K562 (cell line): ENCODE measurements around the gene MCM5. TPM values are rescaled to one million over a fixed set of nuclear protein-coding genes. Genes with fewer than 3 reads are reported as not detected.

Experiments
- ATAC-seq: fragments of 200-7000 bp; cut with Tn5 transposase; 3 replicates; pipeline ENCODE4 v1.9.1; 2020; ENCODE audit warnings: moderate library complexity
- BruUV-seq: library from RNA; stranded (reverse); fragments of 400-500 nt; replicated peaks from 2 replicates; lab custom pipeline; 2021; lab: Mats Ljungman, UMichigan
- CTCF ChIA-PET: fragments of 300-600 bp; formaldehyde crosslinking; extraction: SDS; loops from one replicate; lab custom pipeline; 2021; ENCODE audit warnings: low intra/inter-chr PET ratio; lab: Yijun Ruan, JAX
- POLR2A ChIA-PET: fragments of 300-600, 350-650 bp; sonication (Branson Sonifier 250); formaldehyde crosslinking; extraction: SDS; loops from one replicate; lab custom pipeline; 2021; ENCODE audit warnings: antibody characterized with exemption, inconsistent platforms; lab: Yijun Ruan, JAX
- DNase-seq, 4 experiments: peaks; one replicate each; pipeline versions ENCODE4 v3.0.0 to v3.0.0-alpha.2; 2011 to 2018; ENCODE audit warnings: low spot score in 3 of 4, mixed read lengths in 3 of 4; ENCODE audit errors: extremely low read depth in 1 of 4
- FAIRE-seq: peaks from 2 replicates; lab custom pipeline; 2011; peaks lifted over from hg19 to GRCh38; lab: Jason Lieb, UNC
- H2AFZ ChIP-seq: 2 replicates; pipeline ENCODE4 v1.6.0; 2011; ENCODE audit warnings: low read depth, low read length, control low read depth, inconsistent platforms
- H3K27ac ChIP-seq: fragments of 200-600 bp; 3 replicates; pipeline ENCODE4 v1.8.0; 2011; ENCODE audit warnings: low read depth, mild to moderate bottlenecking, control low read depth, inconsistent platforms, low read length, moderate library complexity, mixed read lengths; ENCODE audit errors: extremely low read depth
- H3K27me3 ChIP-seq, 2 experiments: fragments of 300-600 bp in 1 of 2; 2 replicates in 1 of 2; 3 replicates in 1 of 2; pipeline versions ENCODE4 v1.6.0 to v1.8.0; 2011; ENCODE audit warnings: inconsistent platforms in 2 of 2, low read length in 2 of 2, mild to moderate bottlenecking in 1 of 2, mixed read lengths in 1 of 2, moderate library complexity in 1 of 2; ENCODE audit not compliant: control insufficient read depth in 2 of 2, insufficient read depth in 2 of 2
- H3K36me3 ChIP-seq: fragments of 300-600 bp; 3 replicates; pipeline ENCODE4 v1.8.0; 2011; ENCODE audit warnings: mild to moderate bottlenecking, low read length, inconsistent platforms; ENCODE audit not compliant: control insufficient read depth, insufficient read depth
- H3K4me1 ChIP-seq, 2 experiments: fragments of 200-600 bp in 1 of 2; replicated peaks in 1 of 2; 2 replicates in 1 of 2; 3 replicates in 1 of 2; pipeline versions ENCODE4 v1.5.1 to v1.8.0; 2011; ENCODE audit warnings: inconsistent platforms in 2 of 2, low read length in 2 of 2, mild to moderate bottlenecking in 1 of 2, mixed read lengths in 1 of 2, moderate library complexity in 1 of 2; ENCODE audit not compliant: control insufficient read depth in 2 of 2, insufficient read depth in 2 of 2
- H3K4me2 ChIP-seq: 2 replicates; pipeline ENCODE4 v1.6.1; 2011; ENCODE audit warnings: low read length, control low read depth, inconsistent platforms, mixed read lengths; ENCODE audit not compliant: insufficient read depth
- H3K4me3 ChIP-seq: fragments of 200-600 bp; sonication (generic), shearing (Covaris generic); 2 replicates; pipeline ENCODE4 v1.5.1; 2016; ENCODE audit warnings: control low read depth, inconsistent platforms
- H3K79me2 ChIP-seq: fragments of 200-600 bp; 3 replicates; pipeline ENCODE4 v1.8.0; 2011; ENCODE audit warnings: low read length, inconsistent platforms; ENCODE audit not compliant: control insufficient read depth, insufficient read depth
- H3K9ac ChIP-seq, 2 experiments: 2 replicates each; pipeline versions ENCODE4 v1.6.0 to v1.6.1; 2011; ENCODE audit warnings: low read depth in 2 of 2, low read length in 2 of 2, control low read depth in 1 of 2, inconsistent platforms in 1 of 2, mild to moderate bottlenecking in 1 of 2, mixed read lengths in 1 of 2; ENCODE audit not compliant: insufficient read depth in 1 of 2
- H3K9me1 ChIP-seq: one replicate; pipeline ENCODE4 v1.6.0; 2011; ENCODE audit warnings: inconsistent platforms, mild to moderate bottlenecking, low read length, moderate library complexity; ENCODE audit not compliant: control insufficient read depth, insufficient read depth
- H3K9me3 ChIP-seq: replicated peaks from 2 replicates; pipeline ENCODE4 v1.5.1; 2011; ENCODE audit warnings: low read depth, low read length, inconsistent platforms; ENCODE audit not compliant: control insufficient read depth, insufficient read depth
- H4K20me1 ChIP-seq: replicated peaks from 2 replicates; pipeline ENCODE4 v1.6.1; 2011; ENCODE audit warnings: low read length, inconsistent platforms, mixed read lengths; ENCODE audit not compliant: control insufficient read depth, insufficient read depth
- ADNP ChIP-seq: fragments of 200-800 bp; sonication (Bioruptor generic); IDR thresholded peaks from 2 replicates; pipeline ENCODE4 v1.6.1; 2016; ENCODE audit warnings: missing genetic modification characterization, missing compliant biosample characterization
- PHTF2 ChIP-seq: fragments of 250-450 bp; sonication (Bioruptor Pico); IDR thresholded peaks from 2 replicates; pipeline ENCODE4 v1.5.0; 2021; ENCODE audit warnings: mild to moderate bottlenecking
- TCFL5 ChIP-seq: fragments of 250-450 bp; sonication (Bioruptor Pico); conservative IDR thresholded peaks from 2 replicates; pipeline ENCODE4 v1.6.1; 2021; ENCODE audit warnings: mild to moderate bottlenecking, moderate library complexity, matching md5 sums
- TEAD2 ChIP-seq: fragments of 450-650 bp; IDR thresholded peaks from 2 replicates; pipeline ENCODE4 v1.6.1; 2016; ENCODE audit warnings: missing genetic modification characterization, control low read depth, missing compliant biosample characterization
- TRIM28 ChIP-seq: fragments of 450-650 bp; IDR thresholded peaks from 2 replicates; pipeline ENCODE4 v1.6.1; 2017
- ZBTB17 ChIP-seq: fragments of 450-650 bp; formaldehyde crosslinking; IDR thresholded peaks from 2 replicates; pipeline ENCODE4 v1.4.0; 2020; ENCODE audit warnings: mild to moderate bottlenecking
- ZNF324 ChIP-seq: fragments of 250-450 bp; sonication (Bioruptor Pico); IDR thresholded peaks from 2 replicates; pipeline ENCODE4 v1.4.0; 2020; ENCODE audit warnings: mild to moderate bottlenecking
- WGBS: fragments of 100-300 bp; shearing (Covaris generic); methylation state at CpG from one replicate; pipeline ENCODE4 v1.1.6; 2016; ENCODE audit warnings: low coverage, mixed read lengths; ENCODE audit not compliant: insufficient coverage; ENCODE audit errors: missing lambda C conversion rate; 5-methylcytosine and 5-hydroxymethylcytosine counted together
- in situ Hi-C: fragments of 300-500 bp; cut with MboI; formaldehyde crosslinking; loops from 4 replicates; pipeline ENCODE4 v1.15.0; 2018; ENCODE audit warnings: inconsistent platforms, mixed read lengths
- intact Hi-C: fragments of 100-400 bp; cut with micrococcal nuclease; formaldehyde crosslinking; loops from 2 replicates; pipeline ENCODE4 v1.14.2; 2022
- polyA plus RNA-seq, 8 experiments: library from polyadenylated mRNA; depleted of rRNA in 4 of 8; stranded (reverse) in 5 of 8; unstranded in 3 of 8; fragments of >200 nt; fragmentation: Nextera tagmentation in 2 of 8; fragmentation: Illumina TruSeq in 1 of 8; extraction: Ambion mirVana in 2 of 8; extraction: Trizol in 1 of 8; gene quantifications; 2 replicates each; pipeline versions ENCODE4 v1.2.1 to v1.2.3, GENCODE V29; 2011 to 2014; ENCODE audit warnings: inconsistent platforms in 1 of 8, missing spikeins in 1 of 8
- total RNA-seq, 7 experiments: library from RNA; depleted of rRNA in 6 of 7; stranded (reverse); fragments of >200 nt in 6 of 7; fragmentation: Illumina TruSeq in 2 of 7; extraction: Trizol in 2 of 7; gene quantifications; 2 replicates each; pipeline versions ENCODE4 v1.2.1 to v1.2.3, GENCODE V29; 2011 to 2021; ENCODE audit warnings: low replicate concordance in 1 of 7
- TF ChIP-seq, protein P1 (sequence below): fragments of 250-450 bp; sonication (Bioruptor Pico); IDR thresholded peaks from 2 replicates; pipeline ENCODE4 v1.6.1; 2021; ENCODE audit warnings: mild to moderate bottlenecking

Gene MCM5
- total and polyA plus RNA-seq, 9 of the 15 experiments (the other 6 are each of a cell fraction or from before 2014, with no cell fraction given): 5.6 to 180 (median 66.1) TPM

DNA sequence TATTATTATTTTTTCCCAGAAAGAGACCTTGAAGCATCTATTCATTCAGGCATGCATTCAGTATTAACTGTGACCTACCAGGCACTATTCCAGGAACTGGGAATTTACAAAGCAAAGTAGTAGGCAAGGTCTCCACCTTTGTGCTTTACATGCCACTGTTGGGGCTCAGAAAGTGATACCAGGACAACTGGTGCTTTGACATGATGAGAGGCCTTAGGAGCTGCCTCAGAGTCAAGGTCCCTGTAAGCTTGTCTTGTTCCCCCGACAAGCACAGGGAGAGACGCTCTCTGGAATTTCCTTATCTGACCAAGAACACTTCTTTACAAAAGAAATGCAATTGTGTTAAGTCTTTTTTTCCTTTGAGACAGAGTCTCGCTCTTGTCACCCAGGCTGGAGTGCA lies 21.3 kb upstream of the MCM5 start:
- intact Hi-C loops (no loop called here), in situ Hi-C loops (no loop called here)
- H4K20me1 ChIP-seq: no peaks in the 10 kb centered on the region
- no peaks in the 10 kb centered on the region for H3K9me3 ChIP-seq
- DNase-seq: no peak
- H3K4me1 ChIP-seq: peaks cover 20 to 24% of the 10 kb centered on the region in 2 experiments
- TF ChIP-seq ADNP (tag): no peak
- TF ChIP-seq, all 486 proteins: peak for 0
- no peaks in the 10 kb centered on the region for H3K27me3 ChIP-seq
- FAIRE-seq: no peak
- no peak for ATAC-seq
- 69% methylated on average over 3 of the region's 3 CpGs for WGBS
- no peak overlapping the region for H3K4me3 ChIP-seq
- H3K9me1 ChIP-seq: no peaks in the 10 kb centered on the region
- ChIA-PET POLR2A (interaction anchor here (0.9 kb wide), 1 partner anchor 8 kb away, joined by 3 read pairs; no protein-coding TSS in a partner anchor), CTCF (no interaction called here)
- no peaks in the 10 kb centered on the region for H3K36me3 ChIP-seq
- H2AFZ ChIP-seq: no peak overlapping the region
- H3K27ac ChIP-seq: no peak overlapping the region
- no peak overlapping the region for H3K4me2 ChIP-seq
- H3K9ac ChIP-seq: no peak overlapping the region
- BruUV-seq: no TSS peak
- H3K79me2 ChIP-seq: no peaks in the 10 kb centered on the region

DNA sequence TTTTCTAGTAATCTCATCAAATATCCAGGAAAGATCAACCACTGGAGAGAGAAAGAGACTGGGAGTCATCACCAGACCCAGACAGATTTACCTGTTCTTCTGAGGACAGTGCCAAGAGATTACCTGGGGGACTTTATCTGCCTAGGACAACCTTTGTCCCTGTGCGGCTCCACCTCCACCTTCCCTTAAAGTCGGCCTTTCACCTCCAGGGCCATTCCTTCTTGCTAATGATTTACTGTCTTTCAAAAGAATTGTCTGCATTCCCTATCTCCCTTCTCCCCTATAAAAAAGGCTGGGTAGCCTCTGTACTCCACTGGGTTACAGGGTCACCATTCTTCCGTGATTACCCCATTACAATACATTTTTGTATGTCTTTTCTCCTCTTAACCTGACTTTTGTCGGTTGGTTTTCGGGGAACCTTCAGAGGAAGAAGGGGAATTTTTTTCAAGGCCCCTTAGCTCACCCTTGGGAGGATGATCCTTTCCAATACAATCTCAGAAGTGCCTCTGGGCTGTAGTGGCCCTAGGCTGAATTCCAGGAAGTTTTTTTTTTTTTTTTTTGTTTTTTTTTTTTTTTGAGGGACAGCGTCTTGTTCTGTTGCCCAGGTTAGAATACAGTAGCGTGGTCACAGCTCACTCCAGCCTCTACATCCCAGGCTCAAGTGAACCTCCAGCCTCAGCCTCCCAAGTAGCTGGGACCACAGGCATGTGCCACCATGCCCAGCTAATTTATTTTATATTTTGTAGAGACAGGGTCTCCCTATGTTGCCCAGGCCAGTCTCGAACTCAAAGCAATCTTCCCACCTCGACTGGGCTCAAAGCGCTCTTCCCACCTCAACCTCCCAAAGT lies 20.6 kb upstream of the MCM5 start:
- Histone ChIP-seq H3K27ac (no peak overlapping the region), H2AFZ (no peak overlapping the region), H3K79me2 (no peaks in the 10 kb centered on the region)
- TF ChIP-seq, protein P1, sequence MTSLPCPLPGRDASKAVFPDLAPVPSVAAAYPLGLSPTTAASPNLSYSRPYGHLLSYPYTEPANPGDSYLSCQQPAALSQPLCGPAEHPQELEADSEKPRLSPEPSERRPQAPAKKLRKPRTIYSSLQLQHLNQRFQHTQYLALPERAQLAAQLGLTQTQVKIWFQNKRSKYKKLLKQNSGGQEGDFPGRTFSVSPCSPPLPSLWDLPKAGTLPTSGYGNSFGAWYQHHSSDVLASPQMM (CRISPR knock-in tag): no peak
- TF ChIP-seq TEAD2 (tag): no peak
- TF ChIP-seq ZNF324 (CRISPR knock-in tag): no peak
- no peak for TF ChIP-seq ZBTB17 (CRISPR knock-in tag)
- no peak for TF ChIP-seq PHTF2
- TF ChIP-seq TCFL5: no peak
- no peak for TF ChIP-seq TRIM28
- TF ChIP-seq, all 486 proteins: peak for 0
- POLR2A ChIA-PET: interaction anchor here (0.9 kb wide), 1 partner anchor 7 kb away, joined by 3 read pairs; no protein-coding TSS in a partner anchor
- no peaks in the 10 kb centered on the region for H3K27me3 ChIP-seq
- in situ Hi-C loops (no loop called here), intact Hi-C loops (no loop called here)
- H3K9ac ChIP-seq: no peak overlapping the region
- no peak for ATAC-seq
- no TSS peak for BruUV-seq
- no peak overlapping the region for H3K4me3 ChIP-seq
- CTCF ChIA-PET: no interaction called here
- no peaks in the 10 kb centered on the region for H3K9me1 ChIP-seq
- FAIRE-seq: no peak
- no peaks in the 10 kb centered on the region for H3K9me3 ChIP-seq
- peaks cover 20 to 24% of the 10 kb centered on the region in 2 experiments for H3K4me1 ChIP-seq
- WGBS: 68% methylated on average over 9 of the region's 10 CpGs
- no peaks in the 10 kb centered on the region for H4K20me1 ChIP-seq
- H3K36me3 ChIP-seq: no peaks in the 10 kb centered on the region
- no peak overlapping the region for H3K4me2 ChIP-seq
- no peak for DNase-seq
